Stimulated activated naive CD4-positive, alpha-beta T cell treated with Interleukin-2 at 50 U/mL for 16 hours (primary cell): ENCODE data around the gene BBS10.
"Not testable (repeated sequence)": the region's sequence is repeated elsewhere in the genome, so short reads cannot be mapped to it uniquely, and the experiment has no call there.

Experiments
- DNase-seq: peaks from one replicate; lab custom pipeline; 2025; lab: John Stamatoyannopoulos, UW

Gene BBS10

DNA sequence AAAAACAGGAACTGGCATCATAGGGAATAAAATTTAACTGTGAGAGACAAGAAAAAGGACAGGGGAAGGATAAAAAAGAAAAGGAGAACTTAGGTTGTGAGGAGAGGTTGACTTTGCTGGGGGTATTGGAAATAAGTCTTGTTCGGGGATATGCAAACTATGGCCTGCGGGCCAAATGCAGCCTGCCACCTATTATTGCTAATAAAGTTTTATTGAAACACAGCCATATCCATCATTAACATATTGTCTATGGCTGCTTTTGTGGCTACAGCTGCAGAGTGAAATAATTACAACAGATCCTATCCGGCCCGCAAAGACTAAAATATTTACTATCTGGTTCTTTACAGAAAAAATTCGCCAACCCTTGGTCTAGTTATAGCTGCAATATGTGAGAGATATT lies 18.6 kb downstream of the BBS10 start:
- DNase-seq, result no peak

DNA sequence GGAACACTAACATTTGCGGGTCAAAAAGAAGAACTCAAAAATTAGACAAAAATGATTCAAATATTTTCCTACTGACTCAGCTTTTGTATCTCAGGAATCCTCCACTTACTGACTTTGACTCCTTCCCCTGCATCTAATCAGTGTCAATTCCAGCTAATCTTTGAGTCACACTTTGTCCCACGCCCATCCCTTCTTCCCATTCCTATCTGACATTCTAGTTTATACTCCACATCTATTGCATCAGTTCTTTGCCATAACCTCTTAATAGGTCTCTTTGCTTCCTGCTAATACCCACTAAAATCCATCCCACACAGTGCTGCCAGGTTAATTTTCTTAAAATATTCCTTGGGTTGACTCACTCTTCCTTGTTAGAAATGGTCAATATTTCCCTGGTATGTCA lies 19.1 kb downstream of the BBS10 start:
- no peak for DNase-seq

DNA sequence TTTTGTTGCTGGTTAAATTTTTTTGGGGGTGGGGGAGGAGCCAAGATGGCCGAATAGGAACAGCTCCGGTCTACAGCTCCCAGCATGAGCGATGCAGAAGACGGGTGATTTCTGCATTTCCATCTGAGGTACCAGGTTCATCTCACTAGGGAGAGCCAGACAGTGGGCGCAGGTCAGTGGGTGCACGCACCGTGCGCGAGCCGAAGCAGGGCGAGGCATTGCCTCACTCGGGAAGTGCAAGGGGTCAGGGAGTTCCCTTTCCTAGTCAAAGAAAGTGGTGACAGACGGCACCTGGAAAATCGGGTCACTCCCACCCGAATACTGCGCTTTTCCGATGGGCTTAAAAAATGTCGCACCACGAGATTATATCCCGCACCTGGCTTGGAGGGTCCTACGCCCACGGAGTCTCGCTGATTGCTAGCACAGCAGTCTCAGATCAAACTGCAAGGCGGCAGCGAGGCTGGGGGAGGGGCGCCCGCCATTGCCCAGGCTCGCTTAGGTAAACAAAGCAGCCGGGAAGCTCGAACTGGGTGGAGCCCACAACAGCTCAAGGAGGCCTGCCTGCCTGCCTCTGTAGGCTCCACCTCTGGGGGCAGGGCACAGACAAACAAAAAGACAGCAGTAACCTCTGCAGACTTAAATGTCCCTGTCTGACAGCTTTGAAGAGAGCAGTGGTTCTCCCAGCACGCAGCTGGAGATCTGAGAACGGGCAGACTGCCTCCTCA lies 28.5 kb downstream of the BBS10 start:
- not testable (repeated sequence) for DNase-seq

DNA sequence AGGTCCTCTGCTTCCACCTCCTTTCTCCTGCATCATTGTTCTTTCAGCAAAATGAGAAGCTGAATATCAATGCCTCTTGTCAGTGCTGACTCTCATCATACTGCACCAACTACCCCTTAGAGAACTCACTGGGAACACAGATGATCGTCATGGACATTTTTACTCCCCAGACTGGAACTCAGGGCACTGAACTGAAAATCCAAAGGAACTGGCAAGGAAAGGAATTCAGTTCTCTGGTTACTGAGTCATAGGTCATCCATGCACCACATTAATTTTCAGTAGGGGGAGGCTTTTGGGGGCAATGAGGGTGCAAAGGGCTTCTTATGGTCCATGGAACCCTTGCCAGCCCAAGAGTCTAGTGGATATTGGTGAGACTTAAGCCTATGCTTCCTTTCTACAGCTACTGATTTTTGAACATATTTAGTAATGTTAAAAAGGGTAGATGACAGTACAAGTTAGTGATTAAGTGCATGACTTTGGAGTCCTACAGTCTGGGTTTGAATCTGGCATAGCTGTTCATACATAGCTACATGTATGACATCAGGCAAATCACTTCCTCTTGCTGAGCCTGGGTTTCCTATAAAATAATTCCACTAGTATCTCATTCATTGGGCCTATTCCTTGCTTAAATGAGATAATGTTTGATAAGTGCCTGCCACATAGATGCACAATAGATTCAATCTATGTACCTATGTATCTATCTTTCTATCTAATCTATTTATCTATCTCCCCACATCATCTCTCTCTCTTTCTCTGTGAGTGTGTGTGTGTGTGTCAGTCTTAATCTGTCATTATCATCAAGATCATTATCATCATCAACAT lies 29.2 kb downstream of the BBS10 start:
- DNase-seq, result no peak

DNA sequence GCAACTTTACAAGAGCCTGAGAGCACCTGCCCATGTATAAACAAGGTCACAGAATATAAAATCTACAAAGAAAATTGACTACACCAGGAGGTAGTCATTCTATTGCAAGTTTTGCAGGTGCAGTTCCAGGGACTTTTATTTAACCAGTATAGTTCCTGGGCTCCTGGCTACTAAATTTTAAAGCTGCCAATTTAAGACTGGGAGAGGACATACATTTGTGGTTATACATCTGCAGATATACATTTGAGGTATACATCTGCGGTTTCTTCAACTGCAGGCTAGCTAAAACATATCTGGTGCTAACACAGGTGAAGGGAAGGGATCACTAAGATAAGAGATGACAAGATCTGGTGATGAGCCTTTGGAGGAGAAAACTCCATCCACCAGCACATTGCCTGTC lies 30.2 kb downstream of the BBS10 start:
- no peak for DNase-seq

DNA sequence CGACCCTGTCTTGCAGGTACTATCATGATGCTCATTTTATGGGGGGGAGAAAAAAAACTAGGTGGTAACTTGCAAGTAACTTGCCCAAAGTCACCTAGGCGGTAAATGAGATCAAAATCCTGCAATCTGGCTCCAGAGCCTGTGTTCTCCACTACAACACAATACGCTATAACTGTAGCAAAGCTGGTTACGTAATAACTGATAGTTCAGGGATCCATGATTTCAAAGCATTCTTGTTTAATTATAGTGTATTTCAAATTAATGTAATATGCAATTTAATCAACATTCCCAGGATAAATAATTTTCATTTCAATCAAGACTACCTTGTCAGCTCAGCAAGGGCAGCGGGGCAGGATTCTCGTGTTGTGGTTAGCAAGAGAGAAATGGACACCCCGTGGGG lies 31.7 kb downstream of the BBS10 start:
- DNase-seq, result no peak

DNA sequence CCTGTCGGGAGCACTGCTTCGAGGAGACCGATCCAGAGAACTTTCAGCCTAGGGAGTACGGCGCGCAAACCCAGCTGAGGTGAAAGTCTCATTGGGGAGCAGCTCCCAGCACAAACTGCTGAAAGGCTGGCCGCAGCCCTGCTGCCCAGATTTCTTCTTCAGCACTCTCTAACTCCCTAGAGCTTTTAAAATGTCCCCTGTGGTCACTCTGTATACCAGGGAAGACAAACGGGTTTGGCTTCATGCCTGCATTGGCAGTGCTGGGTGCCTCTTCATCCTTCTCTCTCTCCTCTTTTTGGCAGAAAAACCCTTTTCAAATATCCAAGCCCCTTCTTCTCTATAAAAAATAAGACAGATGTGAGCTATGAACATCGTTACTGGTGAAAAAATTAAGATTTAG lies 34.9 kb downstream of the BBS10 start:
- no peak for DNase-seq

DNA sequence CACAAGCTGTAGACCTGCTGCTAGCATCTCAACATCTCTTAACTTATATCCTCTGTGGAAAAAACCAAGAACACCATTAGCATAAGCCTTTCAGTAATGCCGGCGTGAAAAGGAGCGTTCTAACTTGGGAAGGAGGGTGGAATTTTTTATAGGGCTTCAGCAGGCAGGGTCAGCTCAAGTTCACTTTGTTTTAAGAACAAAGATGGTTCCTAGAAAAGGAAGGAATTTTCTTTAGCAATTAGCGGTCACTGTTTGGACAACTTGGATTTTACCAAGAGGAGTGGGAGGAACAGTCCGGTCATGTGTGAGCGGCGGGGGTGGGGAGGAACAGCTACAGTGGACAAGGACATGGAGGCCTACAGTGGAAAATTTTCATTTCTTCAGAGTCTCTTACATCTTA lies 35.9 kb downstream of the BBS10 start:
- no peak for DNase-seq

DNA sequence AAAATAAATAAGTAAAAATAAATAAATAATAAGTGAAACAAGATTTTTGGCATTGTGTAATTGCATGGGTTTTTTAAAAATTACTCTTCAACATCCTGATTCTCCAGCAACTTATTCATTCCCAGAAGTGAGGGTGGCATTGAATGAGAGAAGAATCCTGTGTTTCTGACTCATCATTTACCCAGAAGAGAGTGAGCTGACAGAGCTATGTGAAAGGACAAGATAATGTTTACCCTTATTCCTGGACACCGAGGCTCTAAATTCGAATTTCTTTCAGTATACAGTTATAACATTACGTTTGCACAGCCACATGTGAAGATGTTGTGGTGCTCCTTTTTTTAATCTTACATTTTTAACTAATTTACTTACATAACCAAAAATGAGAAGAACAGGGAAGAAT lies 36.4 kb downstream of the BBS10 start:
- no peak for DNase-seq

DNA sequence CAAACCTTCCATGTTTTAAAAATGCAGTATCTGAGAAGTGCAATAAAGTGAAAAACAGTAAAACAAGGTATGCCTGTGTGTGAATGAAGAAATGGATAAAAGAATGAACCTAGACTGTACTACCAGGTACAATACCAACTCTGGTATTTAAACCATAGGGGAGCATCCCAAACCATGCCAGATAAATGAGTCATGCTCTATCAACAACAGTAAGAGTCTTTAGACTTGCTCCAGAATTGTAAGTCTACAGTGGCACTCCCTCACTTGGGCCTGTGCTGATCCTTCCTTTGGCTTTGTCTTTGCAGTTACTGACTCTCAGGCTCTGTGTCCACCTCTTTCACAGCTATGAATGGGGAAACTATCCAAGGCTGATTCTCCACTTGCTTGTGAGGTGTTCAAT lies 38.1 kb downstream of the BBS10 start:
- DNase-seq, result no peak

DNA sequence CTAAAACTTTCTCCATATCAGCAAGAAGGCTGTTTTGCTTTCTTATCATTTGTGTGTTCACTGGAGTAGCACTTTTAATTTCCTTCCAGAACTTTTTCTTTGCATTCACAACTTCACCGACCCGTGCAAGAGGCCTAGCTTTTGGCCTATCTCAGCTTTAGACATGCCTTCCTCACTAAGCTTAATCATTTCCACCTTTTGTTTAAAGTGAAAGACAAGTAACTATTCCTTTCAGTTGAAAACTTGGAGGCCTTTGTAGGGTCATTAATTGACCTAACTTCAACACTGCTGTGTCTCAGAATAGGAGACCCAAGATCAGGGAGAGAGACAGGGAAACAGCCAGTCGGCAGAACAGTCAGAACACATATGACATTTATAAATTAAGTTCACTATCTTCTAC lies 39.3 kb downstream of the BBS10 start:
- DNase-seq, result no peak

DNA sequence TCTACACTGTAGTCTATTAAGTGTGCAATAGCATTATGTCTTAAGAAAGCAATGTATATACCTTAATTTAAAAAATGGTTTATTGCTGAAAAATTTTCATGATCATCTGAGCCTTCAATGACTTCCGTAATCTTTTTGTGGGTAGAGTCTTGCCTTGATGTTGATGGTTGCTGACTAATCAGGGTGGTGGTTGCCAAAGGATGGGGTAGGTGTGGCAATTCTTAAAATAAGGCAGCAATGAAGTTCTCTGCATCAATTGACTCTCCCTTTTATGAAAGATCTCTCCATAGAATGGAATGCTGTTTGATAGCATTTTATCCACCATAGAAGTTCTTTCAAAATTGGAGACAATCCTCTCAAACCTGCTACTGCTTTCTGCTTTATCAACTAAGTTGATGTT lies 41.1 kb downstream of the BBS10 start:
- DNase-seq, result no peak

DNA sequence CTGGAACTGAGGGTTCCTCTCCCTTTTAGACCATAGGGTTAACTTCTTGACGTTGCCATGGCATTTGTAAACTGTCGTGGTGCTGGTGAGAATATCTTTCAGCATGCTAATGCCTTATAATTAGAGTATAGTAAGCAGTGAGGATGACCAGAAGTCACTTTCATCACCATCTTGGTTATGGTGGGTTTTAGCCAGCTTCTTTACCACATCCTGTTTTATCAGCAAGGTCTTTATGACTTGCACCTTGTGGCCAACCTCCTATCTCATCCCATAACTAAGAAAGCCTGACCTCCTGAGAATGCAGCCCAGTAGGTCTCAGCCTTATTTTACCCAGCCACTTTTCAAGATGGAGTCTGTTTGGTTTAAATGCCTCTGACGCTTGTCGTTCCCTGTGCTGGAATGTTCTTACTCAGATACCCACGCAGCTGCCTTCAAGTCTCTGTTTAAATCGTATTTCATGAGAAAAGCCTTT lies 44.2 kb downstream of the BBS10 start:
- no peak for DNase-seq

DNA sequence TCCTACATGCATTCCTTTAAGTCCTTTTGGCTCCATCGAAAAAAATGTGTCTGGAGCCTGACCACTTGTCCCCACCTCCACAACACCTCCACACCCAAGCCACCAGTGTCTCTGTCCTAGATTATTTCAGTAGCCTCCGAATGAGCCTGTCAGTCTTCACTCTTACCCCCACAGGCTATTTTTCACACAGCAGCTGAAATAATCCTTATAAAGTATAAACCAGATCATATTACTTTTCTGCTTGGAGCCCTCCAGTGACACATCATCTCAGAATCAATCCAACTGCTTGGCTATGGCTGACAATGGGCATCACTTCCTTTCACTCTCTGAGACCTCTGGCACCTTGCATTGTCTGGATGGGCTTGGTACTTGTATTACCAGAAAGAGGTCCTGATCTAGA lies 44.9 kb downstream of the BBS10 start:
- DNase-seq, result no peak

DNA sequence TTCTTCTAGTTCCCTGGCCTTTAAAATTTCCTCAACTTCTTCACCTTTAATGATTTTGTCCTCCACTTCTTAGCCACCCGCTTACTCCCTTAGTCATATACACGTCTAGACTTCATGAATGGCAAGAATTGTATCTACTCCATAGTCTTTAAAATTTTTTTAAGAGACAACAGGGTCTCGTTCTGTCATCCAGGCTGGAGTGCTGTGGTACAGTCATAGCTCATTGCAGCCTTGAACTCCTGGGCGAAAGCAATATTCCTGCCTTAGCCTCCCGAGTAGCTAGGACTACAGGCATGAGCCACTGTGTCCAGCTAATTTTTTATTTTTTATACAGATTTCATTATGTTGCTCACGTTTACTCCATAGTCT lies 47.9 kb downstream of the BBS10 start:
- no peak for DNase-seq

DNA sequence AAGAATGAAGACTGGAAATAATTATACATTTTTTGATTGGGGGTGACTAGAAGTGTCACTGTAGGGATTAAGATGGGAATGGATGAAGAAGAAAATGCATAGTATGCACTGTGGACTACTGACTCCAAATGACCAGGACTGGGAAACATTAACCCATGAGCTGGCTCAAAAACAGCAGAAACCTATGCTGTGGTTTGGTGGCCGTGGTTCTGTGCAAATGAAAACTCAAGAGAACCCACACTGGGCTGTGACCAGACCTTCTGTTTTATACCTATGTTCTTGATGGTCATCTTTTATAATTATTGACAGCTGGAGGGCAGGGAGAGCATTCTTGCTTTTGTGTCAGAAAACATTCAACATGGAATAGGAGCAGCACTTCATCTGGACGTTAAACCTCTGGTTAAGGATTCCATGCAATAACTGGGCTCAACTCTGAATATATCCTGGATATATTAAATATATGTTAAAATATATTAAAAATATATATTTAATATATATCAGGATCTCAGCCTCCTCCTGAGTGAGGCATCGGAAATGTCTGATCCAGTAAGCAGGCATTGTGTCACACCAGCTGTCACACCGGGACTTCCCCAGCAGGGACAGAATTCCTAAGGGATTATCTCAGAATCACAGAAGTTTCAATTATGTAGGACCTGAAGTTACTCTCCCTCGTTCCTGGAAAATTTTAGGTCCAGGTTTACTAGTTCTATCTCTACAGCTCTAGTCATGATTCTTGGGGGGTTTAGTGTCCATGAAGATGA lies 48.5 kb downstream of the BBS10 start:
- DNase-seq, result no peak
